Activated CD4-positive, alpha-beta T cell treated with anti-CD3 and anti-CD28 coated beads for 1 hour (primary cell): ENCODE data around the gene WDR75.

ENCODE experiments used
- DNase-seq: peaks from one replicate; pipeline ENCODE4 v3.0.0-alpha.2; 2020

The WDR75 gene

DNA sequence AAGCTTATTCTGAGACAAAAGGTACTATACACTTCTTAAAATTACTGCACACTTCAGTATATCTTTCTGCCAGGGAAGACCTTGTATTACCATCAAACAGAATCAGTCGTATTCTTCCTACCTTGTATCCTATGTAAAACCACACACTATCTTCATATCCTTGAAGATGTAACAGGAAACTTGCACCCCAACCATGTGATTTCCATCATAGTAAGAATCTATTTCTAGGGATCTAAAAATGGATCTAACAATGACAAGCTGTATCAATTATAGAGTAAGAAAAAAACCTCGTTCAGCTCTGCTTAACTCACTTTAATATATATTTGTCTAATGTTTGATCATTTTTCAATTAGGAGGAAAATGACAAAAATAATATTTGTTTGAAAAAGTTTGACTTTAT is 60.2 kb downstream of the WDR75 start:
- no peak for DNase-seq

DNA sequence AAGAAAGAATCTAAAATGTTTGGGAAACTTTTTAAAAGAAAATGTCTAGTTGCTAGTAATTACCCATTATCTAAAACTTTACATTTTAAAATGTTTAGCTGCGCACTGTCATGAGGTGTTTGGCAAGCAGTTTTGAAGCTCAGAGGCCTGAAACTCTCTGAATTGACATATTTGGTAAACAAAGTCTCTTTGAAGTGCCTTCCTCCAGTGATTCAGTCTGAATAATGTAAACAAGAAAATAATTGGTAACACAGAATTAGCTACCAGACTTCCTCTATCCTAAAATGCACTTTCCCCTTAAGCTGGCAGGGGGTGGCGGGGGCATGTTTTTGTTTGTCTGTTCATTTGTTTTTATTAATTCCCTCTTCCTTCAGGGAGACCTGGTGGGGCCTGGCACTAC is 61.4 kb downstream of the WDR75 start:
- no peak for DNase-seq

DNA sequence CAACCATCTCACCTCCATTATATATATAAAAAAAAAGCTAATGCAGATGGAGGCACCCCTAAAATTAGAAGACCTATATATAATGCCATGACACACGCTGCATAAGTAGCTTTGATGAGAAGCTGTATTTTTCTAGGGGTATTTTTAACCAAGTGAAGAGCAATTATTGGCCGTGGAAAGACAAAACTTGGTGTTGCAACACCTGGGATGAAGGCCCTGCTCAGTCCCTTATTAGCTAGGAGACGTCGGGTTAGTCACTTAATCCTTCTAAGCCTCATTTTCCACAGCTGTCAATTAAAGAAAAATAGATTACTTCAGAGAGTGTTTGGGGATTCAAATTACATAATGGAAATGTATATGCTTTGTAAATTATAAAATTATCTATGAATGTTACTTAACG is 63.0 kb downstream of the WDR75 start:
- no peak for DNase-seq

DNA sequence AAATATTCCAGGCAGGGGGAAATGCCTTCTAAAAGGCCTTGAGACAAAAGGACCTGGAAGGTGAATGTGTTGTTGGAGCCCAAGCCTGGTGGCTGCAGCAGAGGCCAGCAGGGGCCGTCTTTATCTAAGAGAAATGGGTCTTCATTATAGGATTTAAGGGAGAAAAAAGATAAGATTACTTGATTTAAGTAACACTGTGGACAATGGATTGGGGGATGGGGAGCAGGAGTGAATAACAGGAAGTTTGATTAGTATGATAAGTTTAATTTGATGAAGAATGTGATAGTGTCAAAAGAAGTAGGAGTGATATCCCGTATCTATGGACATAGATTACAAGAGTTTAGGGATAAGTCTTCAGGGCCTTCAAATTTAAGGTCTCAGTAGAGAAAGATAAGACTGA is 64.2 kb downstream of the WDR75 start:
- DNase-seq = no peak

DNA sequence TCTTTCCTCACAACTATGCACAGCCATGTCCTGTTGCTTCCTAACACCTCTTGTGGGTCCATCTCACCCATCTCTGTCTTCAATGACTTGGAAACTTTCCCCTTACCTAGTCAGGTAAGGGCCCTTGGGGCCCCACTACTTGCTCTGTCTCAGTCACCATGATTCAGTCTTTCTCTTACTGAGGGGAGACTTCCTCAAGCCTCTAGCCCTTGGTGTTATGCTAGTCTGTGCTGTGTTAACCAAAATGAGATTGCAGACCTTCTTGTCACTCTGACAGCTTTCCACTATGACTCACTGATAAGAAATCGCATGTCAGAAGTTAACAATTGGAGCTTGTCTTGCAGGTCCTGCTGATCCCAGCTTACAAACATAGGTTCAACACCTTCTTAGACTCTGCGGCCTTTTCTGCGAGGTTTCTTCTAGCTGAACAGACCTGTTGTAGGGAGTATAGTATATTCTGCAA is 65.3 kb downstream of the WDR75 start:
- no peak for DNase-seq

- DNase-seq = no peak
These were observed 70.1 kb downstream of the WDR75 start for GRCh38 chr2:189511210-189511959.

DNA sequence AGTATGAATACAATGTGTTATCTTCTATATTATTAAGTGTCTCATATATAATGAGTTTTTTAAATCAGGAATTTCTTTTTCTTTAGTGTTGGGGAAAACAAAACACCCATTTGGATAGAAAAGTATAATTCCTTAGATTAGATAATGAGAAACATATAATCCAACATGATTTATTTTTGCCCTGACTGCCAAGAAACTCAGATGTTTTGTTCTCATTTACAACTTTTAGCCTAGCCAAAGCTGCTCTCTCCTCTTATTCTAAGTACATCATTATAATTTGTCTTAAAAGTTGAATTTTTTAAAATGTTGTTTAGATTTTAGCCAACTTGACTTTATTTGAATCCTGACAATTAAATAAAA is 70.7 kb downstream of the WDR75 start:
- no peak for DNase-seq

- DNase-seq = no peak
These were observed 71.6 kb downstream of the WDR75 start for GRCh38 chr2:189512879-189513278.

DNA sequence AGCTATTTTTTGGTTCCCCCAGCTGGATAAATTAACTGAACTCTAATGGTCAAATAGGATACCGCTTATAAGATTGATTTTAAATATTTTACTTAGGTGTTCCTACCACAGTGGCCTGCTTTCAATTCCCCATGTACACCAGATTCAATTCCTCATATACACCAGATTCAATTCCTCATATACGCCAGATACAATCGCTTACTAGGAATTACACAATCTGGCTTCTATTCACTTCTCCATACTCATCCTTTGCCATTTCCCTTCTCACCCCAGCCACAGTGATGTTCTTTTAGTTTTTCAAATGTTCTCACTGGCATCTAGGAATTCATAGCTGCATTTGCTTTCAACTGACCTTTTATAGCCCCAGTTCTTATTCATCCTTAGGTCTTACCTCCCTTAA is 72.8 kb downstream of the WDR75 start:
- DNase-seq = no peak

- DNase-seq = no peak
These were observed 74.0 kb downstream of the WDR75 start for GRCh38 chr2:189515264-189515663.

DNA sequence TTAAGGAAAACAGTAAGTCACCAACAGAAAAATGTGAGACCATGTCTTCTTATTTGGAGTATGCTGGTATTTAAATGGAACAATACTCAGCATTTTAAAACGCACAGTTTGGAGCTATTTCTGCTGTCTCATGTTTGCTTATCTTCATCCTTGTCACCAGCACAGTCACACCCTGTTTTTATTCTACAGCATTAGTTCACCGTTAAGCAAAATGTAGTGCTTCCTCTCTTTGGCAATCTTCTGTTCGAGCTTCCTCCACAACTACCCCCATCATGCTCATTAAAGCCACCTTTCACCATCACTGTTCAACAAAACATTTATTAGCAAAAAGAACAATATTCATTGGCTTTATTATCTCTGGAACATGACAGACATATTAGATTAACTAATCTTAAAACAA is 75.3 kb downstream of the WDR75 start:
- no peak for DNase-seq

GRCh38 chr2:189517847-189518535 is 76.7 kb downstream of the WDR75 start:
- DNase-seq = no peak

DNA sequence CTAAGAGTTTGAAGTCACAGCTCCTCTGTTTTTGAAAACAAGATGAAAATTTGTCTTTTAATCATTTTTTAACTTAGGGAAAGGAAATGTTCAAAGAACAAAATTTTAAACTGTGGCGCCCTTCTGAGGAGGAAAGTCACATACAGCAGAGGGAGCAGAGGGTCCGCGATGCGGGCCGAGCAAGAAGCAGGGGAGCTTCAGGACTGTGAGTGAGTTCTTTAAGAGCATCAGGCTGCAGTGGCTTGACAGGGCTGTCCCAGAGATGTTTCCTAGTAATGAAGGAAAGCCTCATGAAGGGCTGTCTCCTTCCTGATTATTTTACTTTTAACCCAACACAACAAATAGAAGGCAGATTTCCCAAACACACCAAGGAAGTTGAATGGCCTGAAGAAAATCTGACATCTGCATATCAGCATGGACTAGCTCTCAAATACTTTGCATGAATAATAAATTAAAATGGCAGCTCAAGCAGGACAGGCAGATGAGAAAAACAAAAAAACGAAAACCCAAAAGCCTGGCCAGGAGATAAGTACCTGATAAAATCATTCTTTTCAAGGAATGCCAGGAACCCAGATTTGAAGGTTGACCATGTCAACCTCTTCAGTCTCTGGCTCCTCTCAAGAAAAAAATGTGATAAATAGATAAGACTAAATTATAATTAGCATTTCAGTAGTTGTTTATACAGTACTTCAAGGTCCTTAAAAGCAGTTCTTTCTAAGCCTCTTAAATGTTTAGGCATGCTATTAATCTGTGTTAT is 78.5 kb downstream of the WDR75 start:
- no peak for DNase-seq

DNA sequence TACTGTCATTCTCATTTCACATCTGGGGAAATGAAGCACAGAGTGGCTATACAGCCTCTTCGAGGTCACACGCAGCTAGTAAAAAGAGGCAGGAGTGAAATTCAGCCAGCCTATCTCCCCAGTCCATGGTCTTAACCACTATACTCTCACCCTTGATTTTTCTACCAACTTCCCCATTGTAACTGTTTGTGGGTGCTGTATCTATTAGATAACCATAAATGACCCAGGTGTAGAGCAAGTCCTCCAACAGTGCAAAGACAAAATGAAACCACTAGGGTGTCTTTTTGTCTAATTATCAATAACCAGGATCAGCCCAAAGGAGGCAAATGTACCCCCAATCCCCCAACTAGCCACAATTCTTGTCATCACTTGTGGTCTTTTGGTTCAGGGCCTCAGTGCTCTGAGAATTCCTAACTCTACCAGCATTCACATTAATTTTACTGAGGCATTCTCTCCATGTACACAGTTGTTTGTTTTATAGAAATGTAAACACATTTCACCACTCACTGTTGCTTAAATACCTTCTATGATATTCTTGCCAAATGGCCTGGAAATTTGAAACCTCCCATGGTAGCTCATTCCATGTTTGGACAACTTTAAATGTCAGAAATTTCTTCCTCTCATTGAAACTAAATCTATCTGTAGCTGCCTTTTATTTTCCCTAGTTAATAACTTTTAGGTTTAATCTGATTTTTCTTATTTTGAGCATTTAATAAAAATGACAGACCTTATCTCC is 80.6 kb downstream of the WDR75 start:
- DNase-seq = no peak

- no peak for DNase-seq
These were observed 81.3 kb downstream of the WDR75 start for GRCh38 chr2:189522435-189523151.

- no peak for DNase-seq
These were observed 83.5 kb downstream of the WDR75 start for GRCh38 chr2:189524746-189525145.
